Pancreas (tissue), 10 donors: ENCODE data around the gene FNDC8. TPM values are rescaled to one million over a fixed set of nuclear protein-coding genes. Genes with fewer than 3 reads are reported as not detected.
"Not testable (repeated sequence)": the region's sequence is repeated elsewhere in the genome, so short reads cannot be mapped to it uniquely, and the experiment has no call there.

Experiments
- ATAC-seq, 4 donors: fragments of 200-7000 bp; cut with Tn5 transposase; one replicate each; pipeline versions ENCODE4 v1.8.0 to v1.9.1; 2020; ENCODE audit warnings: mild to moderate bottlenecking in 4 of 4, moderate library complexity in 4 of 4
- DNase-seq, 6 donors: peaks; one replicate each; pipeline ENCODE4 v3.0.0-alpha.2; 2020
- FAIRE-seq: peaks from 2 replicates; lab custom pipeline; 2012; peaks lifted over from hg19 to GRCh38; lab: Jason Lieb, UNC
- H3K27ac ChIP-seq, 4 donors: fragments of 200-600 bp; sonication (generic); 1 replicate in 3 of 4; 2 replicates in 1 of 4; pipeline versions ENCODE4 v1.5.0 to v1.8.0; 2020
- H3K27me3 ChIP-seq, 4 donors: fragments of 200-600 bp; one replicate each; pipeline ENCODE4 v1.8.0; 2021
- H3K36me3 ChIP-seq, 3 donors: fragments of 200-600 bp; sonication (generic) in 1 of 3; one replicate each; pipeline versions ENCODE4 v1.5.0 to v1.8.0; 2020 to 2021
- H3K4me1 ChIP-seq, 3 donors: fragments of 200-600 bp; one replicate each; pipeline ENCODE4 v1.8.0; 2021
- H3K4me3 ChIP-seq, 4 donors: fragments of 200-600 bp; sonication (generic) in 2 of 4; one replicate each; pipeline versions ENCODE4 v1.5.0 to v1.8.0; 2020 to 2021
- H3K9me3 ChIP-seq, 4 donors: fragments of 200-600 bp; one replicate each; pipeline ENCODE4 v1.8.0; 2021
- CTCF ChIP-seq, 4 donors: fragments of 200-600 bp; sonication (generic) in 3 of 4; IDR thresholded peaks; one replicate each; pipeline versions ENCODE4 v1.5.0 to v1.8.0; 2021; ENCODE audit warnings: antibody characterized with exemption in 4 of 4
- WGBS, 2 donors: extraction: QIAGEN DNeasy Blood & Tissue Kit; methylation state at CpG; one replicate each; pipeline ENCODE4 v1.1.7; 2013; 5-methylcytosine and 5-hydroxymethylcytosine counted together
- intact Hi-C, 3 donors: fragments of 100-400 bp; cut with DNase I; formaldehyde crosslinking; loops; one replicate each; pipeline versions ENCODE4 v1.11.1 to v1.14.2; 2022
- polyA plus RNA-seq, 2 donors: library from polyadenylated mRNA; stranded (reverse); fragments of 200-250 nt; gene quantifications; one replicate each; pipeline ENCODE4 v1.2.3, GENCODE V29; 2013
- total RNA-seq, 6 donors: library from RNA; stranded (reverse); fragmentation: NEBNext Ultra II Directional in 4 of 6; extraction: Animal tissue kit (Norgen Biotek cat#: 25700) in 4 of 6; gene quantifications; one replicate each; pipeline versions ENCODE4 v1.2.1 to v1.2.4, GENCODE V29; 2021 to 2023
- donor health status: healthy with polysubstance abuse.
- donor health status: DM: no; HTN: no; CAD: no; lungs with moderate emphysema.
- donor health status: DM: no; HTN: no; CAD: no.
- donor health status: control.
- donor health status: control.
- donor health status: Bipolar disorder and iron deficiency.
- donor health status: DM: yes; HTN: yes; CAD: no.
- donor health status: DM: no; HTN: no; CAD: no.
- donor health status: DM: no; HTN: no; CAD: no.
- donor health status: DM: yes; HTN: yes; CAD: no.

The FNDC8 gene
- total and polyA plus RNA-seq, 8 donors, result not detected

- Histone ChIP-seq H3K9me3 (no peaks in the 10 kb centered on the region), H3K27ac (no peak overlapping the region), H3K4me1 (no peaks in the 10 kb centered on the region), H3K4me3 (no peak overlapping the region), H3K27me3 (no peaks in the 10 kb centered on the region), H3K36me3 (no peaks in the 10 kb centered on the region)
- WGBS, 2 donors, result 49 to 58% methylated on average over 8 of the region's 8 CpGs
- ATAC-seq (no peak), FAIRE-seq (no peak), DNase-seq (no peak)
- intact Hi-C loops, result loop anchor here in 2 of 3 donors (10.0 kb wide), 2 partner anchors 358 to 368 kb away; partner anchors contain the start of gene SLFN12L (in 1 of the 2)
- TF ChIP-seq CTCF (IDR thresholded peaks at IDR 0.05), result no peak
These were observed 55.5 kb downstream of the FNDC8 start for GRCh38 chr17:35176897-35177296.

- DNase-seq, H3K9me3 ChIP-seq, ATAC-seq, FAIRE-seq, H3K4me1 ChIP-seq, H3K4me3 ChIP-seq, H3K27ac ChIP-seq, H3K36me3 ChIP-seq, H3K27me3 ChIP-seq: not testable (repeated sequence)
- intact Hi-C loops, result loop anchor here in 2 of 3 donors (10.0 kb wide), 2 partner anchors 355 to 365 kb away; partner anchors contain the start of gene SLFN12L (in 1 of the 2)
- WGBS, 2 donors, result 85 to 86% methylated on average over 5 of the region's 5 CpGs
These were observed 58.0 kb downstream of the FNDC8 start for GRCh38 chr17:35179379-35179778.

Other genes starting within 250 kb of the FNDC8 start
- 1 to 10 TPM in 5 of 6 donors, under 1 TPM in 1; 0.69 to 4.0 (median 1.3) TPM for gene CCT6B, start 160.2 kb upstream of the FNDC8 start, total RNA-seq
- 1 to 10 TPM in 1 of 2 donors, under 1 TPM in 1; 0.68 to 2.5 TPM for gene CCT6B, start 160.2 kb upstream of the FNDC8 start, polyA plus RNA-seq
- 1 to 10 TPM; 3.8 to 9.7 (median 5.7) TPM for gene ZNF830, start 160.1 kb upstream of the FNDC8 start, total RNA-seq
- gene ZNF830, start 160.1 kb upstream of the FNDC8 start, polyA plus RNA-seq, result 1 to 10 TPM; 4.0 to 9.3 TPM
- gene LIG3, start 141.1 kb upstream of the FNDC8 start, total RNA-seq, result 10 to 100 TPM; 14.6 to 22.2 (median 18.8) TPM
- 10 to 100 TPM in 1 of 2 donors, 1 to 10 TPM in 1; 6.4 to 11.6 TPM for gene LIG3, start 141.1 kb upstream of the FNDC8 start, polyA plus RNA-seq
- 10 to 100 TPM; 12.9 to 24.4 (median 17.4) TPM for gene RFFL, start 57.9 kb upstream of the FNDC8 start, total RNA-seq
- gene RFFL, start 57.9 kb upstream of the FNDC8 start, polyA plus RNA-seq, result 1 to 10 TPM; 3.6 to 5.9 TPM
- 1 to 10 TPM; 4.4 to 9.4 (median 5.8) TPM for gene RAD51D, start 1.8 kb upstream of the FNDC8 start, total RNA-seq
- gene RAD51D, start 1.8 kb upstream of the FNDC8 start, polyA plus RNA-seq, result 1 to 10 TPM; 4.3 to 4.9 TPM
- gene NLE1, start 20.7 kb downstream of the FNDC8 start, total RNA-seq, result 10 to 100 TPM; 10.6 to 32.2 (median 16.9) TPM
- gene NLE1, start 20.7 kb downstream of the FNDC8 start, polyA plus RNA-seq, result 1 to 10 TPM; 6.4 to 7.6 TPM
- gene UNC45B, start 26.2 kb downstream of the FNDC8 start, total RNA-seq, result under 1 TPM in 2 of 6 donors, not detected in 4; 0.04 to 0.06 TPM
- under 1 TPM in 1 of 2 donors, not detected in 1; 0.02 TPM for gene UNC45B, start 26.2 kb downstream of the FNDC8 start, polyA plus RNA-seq
- gene SLC35G3, start 72.8 kb downstream of the FNDC8 start, total RNA-seq, result not detected
- gene SLC35G3, start 72.8 kb downstream of the FNDC8 start, polyA plus RNA-seq, result not detected
- gene SLFN5, start 121.5 kb downstream of the FNDC8 start, total RNA-seq, result 10 to 100 TPM in 2 of 6 donors, 1 to 10 TPM in 4; 5.7 to 18.8 (median 7.1) TPM
- gene SLFN5, start 121.5 kb downstream of the FNDC8 start, polyA plus RNA-seq, result 1 to 10 TPM; 1.9 to 2.0 TPM